WTC11 (cell line): Measurements from ENCODE around the gene LDLRAD3. TPM values are rescaled to one million over a fixed set of nuclear protein-coding genes. Genes with fewer than 3 reads are reported as not detected.

ENCODE experiments used
- ATAC-seq: fragments of 200-7000 bp; cut with Tn5 transposase; 2 replicates; pipeline ENCODE4 v1.10.0; 2021; ENCODE audit warnings: mild to moderate bottlenecking, moderate library complexity
- CTCF ChIA-PET: fragments of 300-600 bp; sonication (Branson Sonifier 250); formaldehyde crosslinking; loops from one replicate; lab custom pipeline; 2021; ENCODE audit warnings: antibody characterized with exemption; lab: Charles Lee
- POLR2A ChIA-PET: fragments of 350-600 bp; sonication (Branson Sonifier 250); formaldehyde crosslinking; loops from one replicate; lab custom pipeline; 2021; ENCODE audit warnings: antibody characterized with exemption; lab: Charles Lee
- DNase-seq: peaks from one replicate; pipeline ENCODE4 v3.0.0; 2021; ENCODE audit warnings: low spot score
- H3K27ac Mint-ChIP-seq: 2 replicates; pipeline ENCODE4 v1.8.0; 2021; ENCODE audit warnings: mixed read lengths
- H3K27me3 Mint-ChIP-seq: 2 replicates; pipeline ENCODE4 v1.8.0; 2021; ENCODE audit warnings: low read depth, mild to moderate bottlenecking, moderate library complexity, mixed read lengths
- H3K36me3 Mint-ChIP-seq: 2 replicates; pipeline ENCODE4 v1.8.0; 2021; ENCODE audit warnings: mixed read lengths
- H3K4me1 Mint-ChIP-seq: 2 replicates; pipeline ENCODE4 v1.8.0; 2022; ENCODE audit warnings: mixed read lengths
- H3K4me3 Mint-ChIP-seq: 2 replicates; pipeline ENCODE4 v1.8.0; 2021; ENCODE audit warnings: mild to moderate bottlenecking, moderate library complexity, mixed read lengths
- H3K9me3 Mint-ChIP-seq: 2 replicates; pipeline ENCODE4 v1.8.0; 2021; ENCODE audit warnings: mixed read lengths
- ESRRA ChIP-seq: sonication (generic); formaldehyde crosslinking; IDR thresholded peaks from 2 replicates; pipeline ENCODE4 v1.8.1; 2022; ENCODE audit warnings: mild to moderate bottlenecking, missing genetic modification reagents, borderline replicate concordance
- FOXK1 ChIP-seq: sonication (generic); formaldehyde crosslinking; IDR thresholded peaks from 2 replicates; pipeline ENCODE4 v1.8.0; 2022; ENCODE audit warnings: mild to moderate bottlenecking, moderate library complexity, missing genetic modification reagents
- GRHL2 ChIP-seq: fragments of 250-450 bp; sonication (Bioruptor Pico); IDR thresholded peaks from 2 replicates; pipeline ENCODE4 v1.8.0; 2022; ENCODE audit warnings: mild to moderate bottlenecking, moderate library complexity; ENCODE audit not compliant: insufficient replicate concordance, severe bottlenecking
- MXD4 ChIP-seq: fragments of 250-450 bp; sonication (Bioruptor Pico); IDR thresholded peaks from 2 replicates; pipeline ENCODE4 v1.8.0; 2021; ENCODE audit warnings: mild to moderate bottlenecking, moderate library complexity, borderline replicate concordance
- NFATC4 ChIP-seq: fragments of 250-450 bp; sonication (Bioruptor Pico); IDR thresholded peaks from 2 replicates; pipeline ENCODE4 v1.9.0; 2021; ENCODE audit warnings: mild to moderate bottlenecking
- NFE2L1 ChIP-seq: sonication (generic); formaldehyde crosslinking; IDR thresholded peaks from 2 replicates; pipeline ENCODE4 v1.8.1; 2023; ENCODE audit warnings: missing genetic modification reagents
- SMAD3 ChIP-seq: sonication (generic); formaldehyde crosslinking; IDR thresholded peaks from 2 replicates; pipeline ENCODE4 v1.8.0; 2022; ENCODE audit warnings: missing genetic modification reagents, mild to moderate bottlenecking, borderline replicate concordance
- total RNA-seq: library from RNA; stranded (reverse); gene quantifications from 3 replicates; pipeline ENCODE4 v1.2.3, GENCODE V29; 2021
- TF ChIP-seq, protein P1 (sequence below): sonication (generic); formaldehyde crosslinking; IDR thresholded peaks from 2 replicates; pipeline ENCODE4 v1.8.1; 2022; ENCODE audit warnings: low read depth, mild to moderate bottlenecking, moderate library complexity, missing genetic modification reagents, borderline replicate concordance
- TF ChIP-seq, protein P2 (sequence below): fragments of 250-450 bp; sonication (Bioruptor Pico); IDR thresholded peaks from 2 replicates; pipeline ENCODE4 v2.1.2; 2022; ENCODE audit warnings: mild to moderate bottlenecking, moderate library complexity
- TF ChIP-seq, protein P3 (sequence below): fragments of 250-450 bp; sonication (Bioruptor Pico); IDR thresholded peaks from 2 replicates; pipeline ENCODE4 v1.9.0; 2021; ENCODE audit warnings: mild to moderate bottlenecking, borderline replicate concordance

The LDLRAD3 gene
- total RNA-seq, 1 experiment from 2014 or later = 14.5 TPM

DNA sequence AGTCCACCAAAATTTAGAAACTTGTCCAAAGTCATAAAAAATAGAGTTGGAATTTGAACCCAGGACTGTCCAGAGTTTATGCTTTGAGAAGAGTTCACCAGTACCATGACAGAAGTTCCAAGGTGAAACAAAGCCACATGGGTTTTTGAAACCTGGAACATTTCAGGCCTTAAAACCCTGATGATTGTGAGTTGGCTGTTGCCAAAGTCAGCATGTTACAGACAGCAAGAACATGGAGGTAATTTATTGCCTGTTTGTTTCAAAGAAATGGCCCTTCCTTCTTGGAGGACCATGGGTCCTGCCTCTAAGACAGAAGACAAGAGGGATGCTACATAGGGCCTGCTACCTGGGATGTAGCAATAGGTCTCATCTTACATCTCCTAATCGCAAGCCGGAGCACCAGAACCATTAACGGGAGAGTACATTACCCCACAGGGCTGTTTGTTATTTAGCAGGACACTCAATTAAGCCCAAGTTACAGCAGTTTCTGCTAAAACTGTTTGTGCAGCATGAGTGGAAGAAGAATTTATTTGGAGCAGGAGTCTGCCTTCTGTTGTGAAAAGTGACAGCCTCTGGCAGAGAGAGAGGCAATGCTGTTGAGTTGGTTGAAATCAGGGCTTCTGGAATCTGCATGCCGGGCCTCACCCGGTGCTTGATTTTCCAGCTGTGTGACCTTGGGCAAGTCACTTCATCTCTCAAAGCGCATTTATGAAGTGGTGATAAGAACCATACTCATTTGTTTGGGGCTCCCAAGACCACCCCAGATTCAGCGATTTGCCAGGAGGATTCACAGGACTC is 136.2 kb downstream of the LDLRAD3 start (continued):
- no peak for TF ChIP-seq GRHL2 (CRISPR knock-in tag)
- TF ChIP-seq, protein P1, sequence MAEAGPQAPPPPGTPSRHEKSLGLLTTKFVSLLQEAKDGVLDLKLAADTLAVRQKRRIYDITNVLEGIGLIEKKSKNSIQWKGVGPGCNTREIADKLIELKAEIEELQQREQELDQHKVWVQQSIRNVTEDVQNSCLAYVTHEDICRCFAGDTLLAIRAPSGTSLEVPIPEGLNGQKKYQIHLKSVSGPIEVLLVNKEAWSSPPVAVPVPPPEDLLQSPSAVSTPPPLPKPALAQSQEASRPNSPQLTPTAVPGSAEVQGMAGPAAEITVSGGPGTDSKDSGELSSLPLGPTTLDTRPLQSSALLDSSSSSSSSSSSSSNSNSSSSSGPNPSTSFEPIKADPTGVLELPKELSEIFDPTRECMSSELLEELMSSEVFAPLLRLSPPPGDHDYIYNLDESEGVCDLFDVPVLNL (CRISPR knock-in tag) = no peak
- no peak for TF ChIP-seq NFE2L1 (CRISPR knock-in tag)
- no peak for TF ChIP-seq ESRRA

GRCh38 chr11:36081274-36081945 is 137.5 kb downstream of the LDLRAD3 start:
- H3K9me3 Mint-ChIP-seq = peaks cover 9% of the 10 kb centered on the region; the same call in 1 of the 2 replicates
- peaks cover 3% of the 10 kb centered on the region; the same call in 1 of the 2 replicates for H3K27me3 Mint-ChIP-seq
- H3K27ac Mint-ChIP-seq = no peak overlapping the region
- no peak overlapping the region for H3K4me3 Mint-ChIP-seq
- TF ChIP-seq, protein P2, sequence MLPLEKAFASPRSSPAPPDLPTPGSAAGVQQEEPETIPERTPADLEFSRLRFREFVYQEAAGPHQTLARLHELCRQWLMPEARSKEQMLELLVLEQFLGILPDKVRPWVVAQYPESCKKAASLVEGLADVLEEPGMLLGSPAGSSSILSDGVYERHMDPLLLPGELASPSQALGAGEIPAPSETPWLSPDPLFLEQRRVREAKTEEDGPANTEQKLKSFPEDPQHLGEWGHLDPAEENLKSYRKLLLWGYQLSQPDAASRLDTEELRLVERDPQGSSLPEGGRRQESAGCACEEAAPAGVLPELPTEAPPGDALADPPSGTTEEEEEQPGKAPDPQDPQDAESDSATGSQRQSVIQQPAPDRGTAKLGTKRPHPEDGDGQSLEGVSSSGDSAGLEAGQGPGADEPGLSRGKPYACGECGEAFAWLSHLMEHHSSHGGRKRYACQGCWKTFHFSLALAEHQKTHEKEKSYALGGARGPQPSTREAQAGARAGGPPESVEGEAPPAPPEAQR = no peak
- TF ChIP-seq SMAD3 (CRISPR knock-in tag) (no peak), MXD4 (CRISPR knock-in tag) (no peak), NFATC4 (no peak)
- no peak for DNase-seq
- H3K4me1 Mint-ChIP-seq = peaks cover 12% of the 10 kb centered on the region
- H3K36me3 Mint-ChIP-seq = peaks cover 33% of the 10 kb centered on the region
- ChIA-PET CTCF (interaction anchor here (0.9 to 1.1 kb wide), 2 partner anchors 50 to 259 kb away, joined by 3 read pairs; no protein-coding TSS in a partner anchor), POLR2A (no interaction called here)
- no peak for ATAC-seq

GRCh38 chr11:36086366-36086765 is 142.5 kb downstream of the LDLRAD3 start:
- Mint-ChIP-seq H3K27ac (peak overlapping the region; percentile 28), H3K4me1 (peaks cover 44% of the 10 kb centered on the region), H3K36me3 (peaks cover 32% of the 10 kb centered on the region)
- CTCF ChIA-PET = interaction anchor here (1.0 to 3.2 kb wide), 6 partner anchors 16 to 264 kb away, joined by 4 to 13 read pairs (median 8); no protein-coding TSS in a partner anchor
- TF ChIP-seq, protein P3, sequence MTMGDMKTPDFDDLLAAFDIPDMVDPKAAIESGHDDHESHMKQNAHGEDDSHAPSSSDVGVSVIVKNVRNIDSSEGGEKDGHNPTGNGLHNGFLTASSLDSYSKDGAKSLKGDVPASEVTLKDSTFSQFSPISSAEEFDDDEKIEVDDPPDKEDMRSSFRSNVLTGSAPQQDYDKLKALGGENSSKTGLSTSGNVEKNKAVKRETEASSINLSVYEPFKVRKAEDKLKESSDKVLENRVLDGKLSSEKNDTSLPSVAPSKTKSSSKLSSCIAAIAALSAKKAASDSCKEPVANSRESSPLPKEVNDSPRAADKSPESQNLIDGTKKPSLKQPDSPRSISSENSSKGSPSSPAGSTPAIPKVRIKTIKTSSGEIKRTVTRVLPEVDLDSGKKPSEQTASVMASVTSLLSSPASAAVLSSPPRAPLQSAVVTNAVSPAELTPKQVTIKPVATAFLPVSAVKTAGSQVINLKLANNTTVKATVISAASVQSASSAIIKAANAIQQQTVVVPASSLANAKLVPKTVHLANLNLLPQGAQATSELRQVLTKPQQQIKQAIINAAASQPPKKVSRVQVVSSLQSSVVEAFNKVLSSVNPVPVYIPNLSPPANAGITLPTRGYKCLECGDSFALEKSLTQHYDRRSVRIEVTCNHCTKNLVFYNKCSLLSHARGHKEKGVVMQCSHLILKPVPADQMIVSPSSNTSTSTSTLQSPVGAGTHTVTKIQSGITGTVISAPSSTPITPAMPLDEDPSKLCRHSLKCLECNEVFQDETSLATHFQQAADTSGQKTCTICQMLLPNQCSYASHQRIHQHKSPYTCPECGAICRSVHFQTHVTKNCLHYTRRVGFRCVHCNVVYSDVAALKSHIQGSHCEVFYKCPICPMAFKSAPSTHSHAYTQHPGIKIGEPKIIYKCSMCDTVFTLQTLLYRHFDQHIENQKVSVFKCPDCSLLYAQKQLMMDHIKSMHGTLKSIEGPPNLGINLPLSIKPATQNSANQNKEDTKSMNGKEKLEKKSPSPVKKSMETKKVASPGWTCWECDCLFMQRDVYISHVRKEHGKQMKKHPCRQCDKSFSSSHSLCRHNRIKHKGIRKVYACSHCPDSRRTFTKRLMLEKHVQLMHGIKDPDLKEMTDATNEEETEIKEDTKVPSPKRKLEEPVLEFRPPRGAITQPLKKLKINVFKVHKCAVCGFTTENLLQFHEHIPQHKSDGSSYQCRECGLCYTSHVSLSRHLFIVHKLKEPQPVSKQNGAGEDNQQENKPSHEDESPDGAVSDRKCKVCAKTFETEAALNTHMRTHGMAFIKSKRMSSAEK (CRISPR knock-in tag) = no peak
- peak; percentile 21; the same call in 1 of the 2 replicates for TF ChIP-seq FOXK1
- TF ChIP-seq, all 79 proteins: peak for 1
- Mint-ChIP-seq H3K9me3 (peaks cover 3% of the 10 kb centered on the region; the same call in 1 of the 2 replicates), H3K4me3 (no peak overlapping the region; the same call in 1 of the 2 replicates), H3K27me3 (peaks cover 3% of the 10 kb centered on the region; the same call in 1 of the 2 replicates)
- ATAC-seq = peak; percentile 81
- no peak for DNase-seq
- POLR2A ChIA-PET = no interaction called here
